Measurements from ENCODE around the gene CELSR3.

CELSR3 gene

GRCh38 chr3:48598323-48599076 is 64.2 kb downstream of the CELSR3 start:
- FAIRE-seq, result no peak

GRCh38 chr3:48597408-48597800 is 65.3 kb downstream of the CELSR3 start:
- no peak for FAIRE-seq

- FAIRE-seq, result no peak
Measured at GRCh38 chr3:48596676-48597407, 65.8 kb downstream of the CELSR3 start.

GRCh38 chr3:48596157-48596556 is 66.5 kb downstream of the CELSR3 start:
- FAIRE-seq, result no peak

- no peak for FAIRE-seq
Measured at GRCh38 chr3:48595526-48596121, 67.1 kb downstream of the CELSR3 start.

GRCh38 chr3:48595075-48595525 is 67.6 kb downstream of the CELSR3 start, which contains the start of gene COL7A1:
COL7A1 (minus strand) TSS chr3:48595329; CDS start chr3:48595159, 170 bp downstream.
- FAIRE-seq, result no peak

GRCh38 chr3:48594417-48595049 is 68.2 kb downstream of the CELSR3 start:
- FAIRE-seq, result no peak

- FAIRE-seq, result no peak
Measured at GRCh38 chr3:48593337-48593736, 69.3 kb downstream of the CELSR3 start.

GRCh38 chr3:48592519-48593087 is 70.1 kb downstream of the CELSR3 start:
- no peak for FAIRE-seq

- no peak for FAIRE-seq
Measured at GRCh38 chr3:48591886-48592518, 70.7 kb downstream of the CELSR3 start.

- no peak for FAIRE-seq
Measured at GRCh38 chr3:48591436-48591835, 71.2 kb downstream of the CELSR3 start.

- FAIRE-seq, result no peak
Measured at GRCh38 chr3:48588230-48588629, 74.5 kb downstream of the CELSR3 start.

GRCh38 chr3:48587686-48588085 is 75.0 kb downstream of the CELSR3 start:
- FAIRE-seq, result no peak

Measured in A204.1 (cell line).